A549 (cell line): ENCODE measurements around the gene ASAP2. TPM values are rescaled to one million over a fixed set of nuclear protein-coding genes. Genes with fewer than 3 reads are reported as not detected.

ENCODE experiments used
- ATAC-seq, 2 experiments: fragments of 200-7000 bp in 1 of 2; fragments of >200 bp in 1 of 2; cut with Nextera tagmentation in 1 of 2; cut with Tn5 transposase in 1 of 2; 3 replicates each; pipeline versions ENCODE4 v1.8.0 to v1.9.1; 2018 to 2020; ENCODE audit warnings: mild to moderate bottlenecking in 1 of 2, moderate library complexity in 1 of 2
- CTCF ChIA-PET: fragments of 300-600 bp; sonication (Branson Sonifier 250); formaldehyde crosslinking; extraction: SDS; loops from one replicate; lab custom pipeline; 2021; ENCODE audit warnings: antibody characterized with exemption, inconsistent platforms; lab: Yijun Ruan, JAX
- POLR2A ChIA-PET: fragments of 350-600 bp; formaldehyde crosslinking; extraction: SDS; loops from one replicate; lab custom pipeline; 2021; ENCODE audit warnings: antibody characterized with exemption, inconsistent platforms; lab: Yijun Ruan, JAX
- DNase-seq, 2 experiments: peaks; one replicate each; pipeline versions ENCODE4 v3.0.0 to v3.0.0-alpha.2; 2011 to 2016; ENCODE audit warnings: low read depth in 1 of 2, low spot score in 1 of 2
- FAIRE-seq: peaks from 2 replicates; lab custom pipeline; 2011; peaks lifted over from hg19 to GRCh38; lab: Jason Lieb, UNC
- H3K27ac ChIP-seq, 2 experiments: fragments of >200 bp; sonication (Bioruptor Twin); formaldehyde crosslinking; 3 replicates each; pipeline ENCODE4 v1.5.1; 2016 to 2017
- H3K4me1 ChIP-seq: fragments of >200 bp; sonication (Bioruptor Twin); formaldehyde crosslinking; 3 replicates; pipeline ENCODE4 v1.6.1; 2016
- H3K4me2 ChIP-seq: fragments of >200 bp; sonication (Bioruptor Twin); formaldehyde crosslinking; 3 replicates; pipeline ENCODE4 v1.6.1; 2016
- H3K4me3 ChIP-seq: fragments of >200 bp; sonication (Bioruptor Twin); formaldehyde crosslinking; 3 replicates; pipeline ENCODE4 v1.5.1; 2016
- H3K9me3 ChIP-seq: fragments of >200 bp; sonication (Bioruptor Twin); formaldehyde crosslinking; 3 replicates; pipeline ENCODE4 v1.6.1; 2016
- BCL3 ChIP-seq: fragments of >200 bp; sonication (Bioruptor Twin); formaldehyde crosslinking; IDR thresholded peaks from 3 replicates; pipeline ENCODE4 v1.6.1; 2016
- CBX2 ChIP-seq: fragments of 200-600 bp; sonication (generic); IDR thresholded peaks from 2 replicates; pipeline ENCODE4 v1.6.1; 2016; ENCODE audit warnings: low read depth, mild to moderate bottlenecking, borderline replicate concordance
- CBX8 ChIP-seq: fragments of 200-600 bp; sonication (generic); IDR thresholded peaks from 2 replicates; pipeline ENCODE4 v1.6.1; 2016
- CEBPB ChIP-seq, 2 experiments: fragments of >200 bp in 1 of 2; sonication (Bioruptor Twin) in 1 of 2; formaldehyde crosslinking in 1 of 2; IDR thresholded peaks; 2 replicates each; pipeline ENCODE4 v1.6.1; 2012 to 2016
- FOSB ChIP-seq: fragments of 250-450 bp; sonication (Bioruptor Pico); IDR thresholded peaks from 2 replicates; pipeline ENCODE4 v1.5.0; 2020; ENCODE audit warnings: mild to moderate bottlenecking, moderate library complexity
- FOSL2 ChIP-seq, 2 experiments: fragments of 450-650 bp in 1 of 2; fragments of >200 bp in 1 of 2; sonication (Bioruptor Twin) in 1 of 2; formaldehyde crosslinking; IDR thresholded peaks; 2 replicates each; pipeline versions ENCODE4 v1.5.0 to v1.6.1; 2016 to 2020; ENCODE audit warnings: mild to moderate bottlenecking in 1 of 2, moderate library complexity in 1 of 2
- HDAC2 ChIP-seq: fragments of 200-600 bp; sonication (generic); IDR thresholded peaks from 2 replicates; pipeline ENCODE4 v1.6.1; 2016
- HES2 ChIP-seq: fragments of >200 bp; sonication (Bioruptor Twin); formaldehyde crosslinking; IDR thresholded peaks from 2 replicates; pipeline ENCODE4 v1.6.1; 2016
- HEYL ChIP-seq: fragments of 250-450 bp; sonication (Bioruptor Pico); IDR thresholded peaks from 2 replicates; pipeline ENCODE4 v1.8.0; 2021; ENCODE audit warnings: mild to moderate bottlenecking, moderate library complexity
- HOXB13 ChIP-seq: fragments of 250-450 bp; sonication (Bioruptor Pico); IDR thresholded peaks from 2 replicates; pipeline ENCODE4 v1.5.0; 2020; ENCODE audit warnings: low read depth, mild to moderate bottlenecking, moderate library complexity
- JUN ChIP-seq, 2 experiments: fragments of >200 bp; sonication (Bioruptor Twin); formaldehyde crosslinking; IDR thresholded peaks; 2 replicates in 1 of 2; 3 replicates in 1 of 2; pipeline ENCODE4 v1.6.1; 2016 to 2017
- JUNB ChIP-seq: fragments of >200 bp; sonication (Bioruptor Twin); formaldehyde crosslinking; IDR thresholded peaks from 2 replicates; pipeline ENCODE4 v1.6.1; 2016
- KDM1A ChIP-seq: fragments of 200-600 bp; sonication (generic); IDR thresholded peaks from 2 replicates; pipeline ENCODE4 v1.6.1; 2016; ENCODE audit warnings: low read depth, mild to moderate bottlenecking
- KDM5A ChIP-seq: fragments of 200-600 bp; sonication (generic); IDR thresholded peaks from 2 replicates; pipeline ENCODE4 v1.6.1; 2016; ENCODE audit warnings: antibody characterized with exemption, mild to moderate bottlenecking
- MAFK ChIP-seq: fragments of 450-650 bp; IDR thresholded peaks from 2 replicates; pipeline ENCODE4 v1.6.1; 2014; ENCODE audit not compliant: partially characterized antibody
- MYC ChIP-seq: IDR thresholded peaks from 2 replicates; pipeline ENCODE4 v1.6.1; 2012; ENCODE audit warnings: mild to moderate bottlenecking, inconsistent platforms, low read length, improper control_type of control experiment, borderline replicate concordance
- NFE2L2 ChIP-seq: fragments of 150-350 bp; conservative IDR thresholded peaks from 2 replicates; pipeline ENCODE4 v1.6.1; 2014; ENCODE audit warnings: low read length
- PBX3 ChIP-seq: IDR thresholded peaks from 2 replicates; pipeline ENCODE4 v1.6.1; 2012
- PHF8 ChIP-seq: fragments of 200-600 bp; sonication (generic); IDR thresholded peaks from 2 replicates; pipeline ENCODE4 v1.6.1; 2016; ENCODE audit warnings: low read depth, mild to moderate bottlenecking, antibody characterized with exemption, moderate library complexity, borderline replicate concordance
- POLR2A ChIP-seq: IDR thresholded peaks from 2 replicates; pipeline ENCODE4 v1.6.1; 2012; ENCODE audit warnings: mild to moderate bottlenecking, low read length
- POLR2AphosphoS2 ChIP-seq: conservative IDR thresholded peaks from 2 replicates; pipeline ENCODE4 v1.6.1; 2012; ENCODE audit warnings: low read length, improper control_type of control experiment, inconsistent platforms
- RARB ChIP-seq: fragments of 250-450 bp; sonication (Bioruptor Pico); IDR thresholded peaks from 2 replicates; pipeline ENCODE4 v1.8.0; 2021; ENCODE audit warnings: mild to moderate bottlenecking, moderate library complexity
- ZFP36 ChIP-seq: fragments of 450-650 bp; IDR thresholded peaks from 2 replicates; pipeline ENCODE4 v1.6.1; 2014; ENCODE audit warnings: borderline replicate concordance; ENCODE audit not compliant: partially characterized antibody
- ZNF302 ChIP-seq: fragments of 250-450 bp; sonication (Bioruptor Pico); IDR thresholded peaks from 2 replicates; pipeline ENCODE4 v1.9.0; 2021; ENCODE audit warnings: inconsistent platforms, mild to moderate bottlenecking, moderate library complexity
- WGBS: methylation state at CpG from one replicate; pipeline ENCODE4 v1.1.6; 2017; ENCODE audit errors: missing lambda C conversion rate; 5-methylcytosine and 5-hydroxymethylcytosine counted together
- polyA plus RNA-seq, 4 experiments: library from polyadenylated mRNA; depleted of rRNA in 3 of 4; stranded (reverse); fragments of >200 nt; fragmentation: RNase III in 1 of 4; extraction: RNeasy Plus Mini Kit Qiagen cat#74134 plus additional on column Dnase treatment in 1 of 4; gene quantifications; 2 replicates in 3 of 4; 3 replicates in 1 of 4; pipeline ENCODE4 v1.2.3, GENCODE V29; 2011 to 2017

The ASAP2 gene
- polyA plus RNA-seq, 2 of the 4 experiments (the other 2 are of a cell fraction): 17.8 to 27.9 TPM

DNA sequence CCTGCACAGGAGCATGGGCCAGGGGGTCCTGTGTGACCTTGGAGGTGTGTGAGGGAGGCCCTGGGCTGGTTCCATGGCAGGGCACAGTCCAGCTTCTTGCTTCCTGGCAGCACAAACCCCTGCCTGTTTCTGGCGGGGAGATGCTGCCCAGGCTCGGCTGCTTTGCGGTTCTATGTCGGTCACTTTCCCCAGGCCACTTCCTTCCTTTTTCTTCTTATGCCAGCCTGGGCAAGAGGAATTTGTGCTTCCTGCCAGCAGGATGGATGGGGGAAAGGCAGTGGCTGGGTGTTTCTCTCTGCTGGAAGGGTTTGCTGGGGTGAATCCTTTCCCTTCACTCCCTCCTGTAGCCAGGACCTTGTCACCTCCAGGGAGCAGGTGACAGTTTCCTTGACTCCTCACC, 24.3 kb downstream of the ASAP2 start:
- FAIRE-seq: no peak
- WGBS: 82% methylated on average over 4 of the region's 4 CpGs

DNA sequence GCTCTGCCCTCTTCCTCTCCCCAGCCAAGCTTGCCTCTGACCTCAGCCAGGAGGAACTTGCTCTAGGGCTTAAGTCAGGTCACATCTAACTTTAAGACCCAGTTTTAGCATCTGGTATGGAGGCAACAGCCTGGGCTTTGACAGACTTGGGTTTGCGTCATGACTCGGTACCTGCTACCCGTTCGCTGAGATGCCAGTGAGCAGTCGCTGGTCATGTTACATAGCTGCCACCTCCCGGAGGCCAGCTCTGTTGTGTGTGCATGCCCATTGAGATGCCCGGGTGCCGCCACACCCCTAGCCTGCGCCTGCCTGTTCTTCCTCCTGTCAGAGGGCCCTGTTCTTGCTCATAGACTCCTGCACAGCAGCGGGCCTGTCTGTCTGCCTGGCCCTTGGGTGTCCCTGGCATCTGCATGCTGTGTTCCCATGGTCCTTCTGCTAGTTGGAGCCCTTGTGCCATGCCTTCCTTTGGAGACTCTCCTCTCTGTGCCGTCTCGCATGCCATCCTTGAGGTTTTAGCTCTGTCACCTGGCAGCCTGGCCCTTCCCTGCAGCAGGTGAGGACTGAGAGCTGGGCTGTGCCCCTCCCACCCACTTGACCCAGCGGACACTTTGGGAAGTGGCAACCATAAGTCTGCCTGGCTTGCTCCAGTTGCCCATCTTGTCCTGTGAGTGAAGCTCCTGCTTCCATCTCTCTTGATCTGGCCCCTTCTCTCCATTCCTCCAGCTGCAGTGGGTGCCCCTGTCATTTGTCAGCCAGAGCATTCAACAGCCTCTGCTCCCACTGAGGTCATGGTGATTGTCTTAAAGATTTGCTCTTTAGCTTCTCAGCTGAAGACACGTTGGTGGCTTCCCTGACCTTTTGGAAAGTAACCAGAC, 24.9 kb downstream of the ASAP2 start:
- 92% methylated on average over 14 of the region's 14 CpGs for WGBS
- ATAC-seq (no peak), DNase-seq (no peak), FAIRE-seq (no peak)
- ChIA-PET POLR2A (no interaction called here), CTCF (interaction anchor here (0.6 to 4.3 kb wide), 14 partner anchors 8 to 103 kb away, joined by 3 to 20 read pairs (median 5); partner anchors contain the start of gene ASAP2)
- no peak overlapping the region; the same call in 2 of the 3 replicates for H3K4me2 ChIP-seq
- H3K4me1 ChIP-seq: peaks cover 75% of the 10 kb centered on the region
- H3K27ac ChIP-seq: peak overlapping the region in 1 of 2 experiments; percentile 88; a peak in 3 of 6 replicates
- no peak overlapping the region for H3K4me3 ChIP-seq
- TF ChIP-seq HOXB13 (CRISPR knock-in tag) (no peak), PHF8 (no peak), NFE2L2 (no peak), KDM1A (no peak), FOSL2 (IDR thresholded peaks at IDR 0.05) (no peak), FOSL2 (CRISPR knock-in tag; IDR thresholded peaks at IDR 0.05) (no peak), POLR2AphosphoS2 (no peak), MAFK (no peak), JUNB (no peak), JUN (IDR thresholded peaks at IDR 0.05) (no peak), ZNF302 (CRISPR knock-in tag) (no peak), HEYL (CRISPR knock-in tag) (no peak), PBX3 (no peak), KDM5A (no peak), POLR2A (no peak), FOSB (CRISPR knock-in tag) (no peak), CBX8 (no peak), HDAC2 (no peak), RARB (CRISPR knock-in tag) (no peak), HES2 (no peak), BCL3 (no peak)
- no peaks in the 10 kb centered on the region for H3K9me3 ChIP-seq

More for the DNA sequence above, 24.3 kb downstream of the ASAP2 start:
- no peak overlapping the region for H3K4me2 ChIP-seq
- no peak for TF ChIP-seq CEBPB (IDR thresholded peaks at IDR 0.05)
- no peak for TF ChIP-seq HOXB13 (CRISPR knock-in tag)
- no peak for TF ChIP-seq HES2
- no peak for TF ChIP-seq HEYL (CRISPR knock-in tag)
- TF ChIP-seq ZFP36: no peak
- TF ChIP-seq CBX8: no peak
- TF ChIP-seq POLR2AphosphoS2: no peak
- no peak for TF ChIP-seq MYC
- TF ChIP-seq CBX2: no peak
- TF ChIP-seq, all 56 proteins: peak for 0
- H3K9me3 ChIP-seq: no peaks in the 10 kb centered on the region
- peaks cover 69% of the 10 kb centered on the region for H3K4me1 ChIP-seq
- ChIA-PET CTCF (interaction anchor here (1.0 to 2.9 kb wide), 3 partner anchors 8 to 103 kb away, joined by 5 to 11 read pairs (median 7); partner anchors contain the start of gene ASAP2), POLR2A (no interaction called here)
- no peak for ATAC-seq
- DNase-seq: no peak
- H3K27ac ChIP-seq: peak overlapping the region in 1 of 2 experiments; percentile 88; a peak in 3 of 6 replicates
- H3K4me3 ChIP-seq: no peak overlapping the region
